ENCODE measurements around the gene GPR55. TPM values are rescaled to one million over a fixed set of nuclear protein-coding genes. Genes with fewer than 3 reads are reported as not detected.

Gene GPR55
- total RNA-seq, 1 donor from 2014 or later = not detected

DNA sequence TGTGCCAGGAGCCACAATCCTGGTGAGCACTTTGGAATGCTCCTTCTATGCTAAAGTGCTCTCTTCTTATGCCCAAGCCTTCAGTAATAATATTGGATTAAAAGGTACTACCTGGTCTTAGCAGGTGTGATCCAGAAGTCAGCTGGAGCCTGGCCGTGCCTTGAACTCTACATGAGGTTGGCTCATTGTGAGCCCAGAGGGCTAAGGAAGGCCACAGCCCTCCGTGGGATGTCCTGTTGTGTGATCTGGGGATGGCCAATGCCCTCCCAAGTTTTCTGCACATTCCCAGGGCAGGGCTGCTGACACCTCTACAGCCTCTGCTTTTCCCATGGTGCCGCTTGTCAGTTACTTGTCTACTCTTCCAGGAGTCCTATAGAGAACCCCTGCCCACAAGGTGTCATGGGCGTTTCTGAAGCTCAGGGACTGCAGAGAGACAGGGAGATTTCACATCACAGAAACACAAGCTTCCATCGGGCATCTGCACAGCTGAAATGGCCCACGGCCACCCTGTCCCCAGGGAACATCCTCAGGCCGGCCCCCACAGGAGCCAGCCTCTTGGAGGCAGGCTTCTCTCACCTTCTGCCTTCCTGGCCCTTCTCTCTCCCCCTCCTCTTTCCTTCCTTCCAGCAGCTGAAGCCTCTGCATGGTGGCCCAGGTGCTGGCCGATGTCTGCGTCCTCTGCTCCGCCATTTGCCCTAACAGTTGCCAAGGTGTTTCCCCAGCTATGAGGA is 27.3 kb upstream of the GPR55 start:
- H2AFZ ChIP-seq (ENCODE audit: low read depth, low read length) = no peak overlapping the region
- H3K9me3 Mint-ChIP-seq (ENCODE audit: unreplicated experiment) = peaks cover 3% of the 10 kb centered on the region
- H3K27me3 Mint-ChIP-seq (ENCODE audit: low read depth, unreplicated experiment) = peaks cover 7% of the 10 kb centered on the region
- no peak overlapping the region for H3K4me3 ChIP-seq (ENCODE audit: insufficient read depth, low read depth, low read length)
- H3K4me2 ChIP-seq (ENCODE audit: low read length) = no peak overlapping the region
- peaks cover 3% of the 10 kb centered on the region for H3K4me1 Mint-ChIP-seq (ENCODE audit: low read depth, unreplicated experiment)
- H3K27ac Mint-ChIP-seq (ENCODE audit: unreplicated experiment) = no peak overlapping the region
- H3K36me3 Mint-ChIP-seq (ENCODE audit: low read depth, unreplicated experiment) = no peaks in the 10 kb centered on the region
- DNase-seq (ENCODE audit: low read depth) (no peak), FAIRE-seq (no peak)
- no peak overlapping the region for H3K9ac ChIP-seq (ENCODE audit: low read length)
- H3K27me3 ChIP-seq (ENCODE audit: insufficient read depth, low read length) = peaks cover 4% of the 10 kb centered on the region
- H3K4me1 ChIP-seq (ENCODE audit: insufficient read depth, low read length) = peaks cover 3% of the 10 kb centered on the region
- no peaks in the 10 kb centered on the region for H3K9me3 ChIP-seq (ENCODE audit: insufficient read depth, low read depth, low read length)
- no peaks in the 10 kb centered on the region for H4K20me1 ChIP-seq (ENCODE audit: insufficient read depth, low read length)
- H3K79me2 ChIP-seq (ENCODE audit: insufficient read depth, low read length) = no peaks in the 10 kb centered on the region
- H3K4me3 Mint-ChIP-seq (ENCODE audit: unreplicated experiment) = no peak overlapping the region
- no peak overlapping the region for H3K27ac ChIP-seq (ENCODE audit: low read depth, low read length)
- TF ChIP-seq EZH2 (IDR thresholded peaks at IDR 0.05; ENCODE audit: insufficient read depth, low read length) = no peak
- TF ChIP-seq, protein P1, sequence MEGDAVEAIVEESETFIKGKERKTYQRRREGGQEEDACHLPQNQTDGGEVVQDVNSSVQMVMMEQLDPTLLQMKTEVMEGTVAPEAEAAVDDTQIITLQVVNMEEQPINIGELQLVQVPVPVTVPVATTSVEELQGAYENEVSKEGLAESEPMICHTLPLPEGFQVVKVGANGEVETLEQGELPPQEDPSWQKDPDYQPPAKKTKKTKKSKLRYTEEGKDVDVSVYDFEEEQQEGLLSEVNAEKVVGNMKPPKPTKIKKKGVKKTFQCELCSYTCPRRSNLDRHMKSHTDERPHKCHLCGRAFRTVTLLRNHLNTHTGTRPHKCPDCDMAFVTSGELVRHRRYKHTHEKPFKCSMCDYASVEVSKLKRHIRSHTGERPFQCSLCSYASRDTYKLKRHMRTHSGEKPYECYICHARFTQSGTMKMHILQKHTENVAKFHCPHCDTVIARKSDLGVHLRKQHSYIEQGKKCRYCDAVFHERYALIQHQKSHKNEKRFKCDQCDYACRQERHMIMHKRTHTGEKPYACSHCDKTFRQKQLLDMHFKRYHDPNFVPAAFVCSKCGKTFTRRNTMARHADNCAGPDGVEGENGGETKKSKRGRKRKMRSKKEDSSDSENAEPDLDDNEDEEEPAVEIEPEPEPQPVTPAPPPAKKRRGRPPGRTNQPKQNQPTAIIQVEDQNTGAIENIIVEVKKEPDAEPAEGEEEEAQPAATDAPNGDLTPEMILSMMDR (IDR thresholded peaks at IDR 0.05; ENCODE audit: insufficient read depth, low read depth, low read length) = no peak
- H3K36me3 ChIP-seq (ENCODE audit: insufficient read depth, low read length) = no peaks in the 10 kb centered on the region

DNA sequence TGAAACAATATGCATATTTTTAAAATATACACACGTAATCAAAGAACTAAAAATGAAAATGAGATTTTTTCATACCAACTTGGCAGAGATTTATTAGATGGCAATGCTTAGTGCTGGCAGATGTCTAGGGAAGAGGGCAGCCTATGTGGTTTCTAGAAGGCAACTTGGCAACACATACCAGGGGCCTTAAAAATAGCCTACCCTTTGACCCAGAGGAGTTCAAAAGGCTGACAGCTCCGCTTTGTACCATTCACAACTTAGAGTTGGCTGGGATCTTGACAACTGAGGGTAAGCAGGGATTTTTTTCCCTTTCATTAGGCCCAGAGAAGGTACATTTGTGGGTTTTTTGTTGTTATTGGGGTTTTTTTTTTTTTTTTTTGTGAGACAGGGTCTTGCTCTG is 26.4 kb upstream of the GPR55 start:
- DNase-seq (ENCODE audit: low read depth) (no peak), FAIRE-seq (no peak)
- Mint-ChIP-seq H3K4me3 (ENCODE audit: unreplicated experiment) (no peak overlapping the region), H3K27me3 (ENCODE audit: low read depth, unreplicated experiment) (peaks cover 7% of the 10 kb centered on the region), H3K9me3 (ENCODE audit: unreplicated experiment) (peaks cover 3% of the 10 kb centered on the region), H3K4me1 (ENCODE audit: low read depth, unreplicated experiment) (peaks cover 1% of the 10 kb centered on the region), H3K27ac (ENCODE audit: unreplicated experiment) (no peak overlapping the region), H3K36me3 (ENCODE audit: low read depth, unreplicated experiment) (no peaks in the 10 kb centered on the region)
- no peaks in the 10 kb centered on the region for H3K9me3 ChIP-seq (ENCODE audit: insufficient read depth, low read depth, low read length)
- H3K36me3 ChIP-seq (ENCODE audit: insufficient read depth, low read length) = no peaks in the 10 kb centered on the region
- H3K4me1 ChIP-seq (ENCODE audit: insufficient read depth, low read length) = no peaks in the 10 kb centered on the region
- H3K79me2 ChIP-seq (ENCODE audit: insufficient read depth, low read length) = no peaks in the 10 kb centered on the region
- H3K9ac ChIP-seq (ENCODE audit: low read length) = no peak overlapping the region
- H3K4me2 ChIP-seq (ENCODE audit: low read length) = no peak overlapping the region
- H4K20me1 ChIP-seq (ENCODE audit: insufficient read depth, low read length) = no peaks in the 10 kb centered on the region
- no peak overlapping the region for H2AFZ ChIP-seq (ENCODE audit: low read depth, low read length)
- peaks cover 4% of the 10 kb centered on the region for H3K27me3 ChIP-seq (ENCODE audit: insufficient read depth, low read length)
- H3K4me3 ChIP-seq (ENCODE audit: insufficient read depth, low read depth, low read length) = no peak overlapping the region
- TF ChIP-seq, protein P1 (IDR thresholded peaks at IDR 0.05; ENCODE audit: insufficient read depth, low read depth, low read length) = no peak
- no peak overlapping the region for H3K27ac ChIP-seq (ENCODE audit: low read depth, low read length)

DNA sequence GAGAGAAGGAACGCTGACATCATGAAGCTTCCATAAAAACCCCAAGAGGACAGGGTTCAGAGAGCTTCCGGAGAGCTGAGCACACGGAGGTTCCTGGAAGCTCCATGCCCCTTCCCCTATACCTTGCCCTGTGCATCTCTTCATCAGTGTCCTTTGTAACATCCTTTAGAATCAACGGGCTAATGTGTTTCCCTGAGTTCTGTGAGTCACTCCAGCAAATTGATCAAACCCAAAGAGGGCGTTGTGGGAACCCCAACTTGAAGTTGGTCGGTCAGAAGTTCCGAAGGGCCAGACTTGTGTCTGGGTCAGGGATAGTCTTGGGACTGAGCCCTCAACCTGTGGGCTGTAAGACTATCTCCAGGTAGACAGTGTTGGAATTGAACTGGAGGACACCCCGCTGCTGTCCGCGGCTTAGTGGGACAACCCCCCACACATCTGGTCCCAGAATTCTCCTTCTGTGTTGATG is 25.9 kb upstream of the GPR55 start:
- Mint-ChIP-seq H3K9me3 (ENCODE audit: unreplicated experiment) (peaks cover 3% of the 10 kb centered on the region), H3K4me1 (ENCODE audit: low read depth, unreplicated experiment) (peaks cover 3% of the 10 kb centered on the region), H3K27me3 (ENCODE audit: low read depth, unreplicated experiment) (peaks cover 10% of the 10 kb centered on the region), H3K27ac (ENCODE audit: unreplicated experiment) (no peak overlapping the region), H3K36me3 (ENCODE audit: low read depth, unreplicated experiment) (no peaks in the 10 kb centered on the region), H3K4me3 (ENCODE audit: unreplicated experiment) (no peak overlapping the region)
- Histone ChIP-seq H3K4me3 (ENCODE audit: insufficient read depth, low read depth, low read length) (no peak overlapping the region), H3K79me2 (ENCODE audit: insufficient read depth, low read length) (no peaks in the 10 kb centered on the region), H4K20me1 (ENCODE audit: insufficient read depth, low read length) (no peaks in the 10 kb centered on the region), H3K36me3 (ENCODE audit: insufficient read depth, low read length) (no peaks in the 10 kb centered on the region), H2AFZ (ENCODE audit: low read depth, low read length) (no peak overlapping the region), H3K9ac (ENCODE audit: low read length) (no peak overlapping the region), H3K27ac (ENCODE audit: low read depth, low read length) (no peak overlapping the region), H3K9me3 (ENCODE audit: insufficient read depth, low read depth, low read length) (no peaks in the 10 kb centered on the region), H3K4me2 (ENCODE audit: low read length) (no peak overlapping the region), H3K27me3 (ENCODE audit: insufficient read depth, low read length) (peaks cover 4% of the 10 kb centered on the region), H3K4me1 (ENCODE audit: insufficient read depth, low read length) (no peaks in the 10 kb centered on the region)
- no peak for DNase-seq (ENCODE audit: low read depth)
- FAIRE-seq = no peak
- TF ChIP-seq EZH2 (IDR thresholded peaks at IDR 0.05; ENCODE audit: insufficient read depth, low read length) = no peak
- TF ChIP-seq, protein P1 (IDR thresholded peaks at IDR 0.05; ENCODE audit: insufficient read depth, low read depth, low read length) = no peak

Data from astrocyte (in vitro differentiated cells and primary cell).